Measurements from ENCODE around the gene PNN.

GRCh38 chr14:39228509-39229221, 53.6 kb downstream of the PNN start:
- TF ChIP-seq, protein P1, sequence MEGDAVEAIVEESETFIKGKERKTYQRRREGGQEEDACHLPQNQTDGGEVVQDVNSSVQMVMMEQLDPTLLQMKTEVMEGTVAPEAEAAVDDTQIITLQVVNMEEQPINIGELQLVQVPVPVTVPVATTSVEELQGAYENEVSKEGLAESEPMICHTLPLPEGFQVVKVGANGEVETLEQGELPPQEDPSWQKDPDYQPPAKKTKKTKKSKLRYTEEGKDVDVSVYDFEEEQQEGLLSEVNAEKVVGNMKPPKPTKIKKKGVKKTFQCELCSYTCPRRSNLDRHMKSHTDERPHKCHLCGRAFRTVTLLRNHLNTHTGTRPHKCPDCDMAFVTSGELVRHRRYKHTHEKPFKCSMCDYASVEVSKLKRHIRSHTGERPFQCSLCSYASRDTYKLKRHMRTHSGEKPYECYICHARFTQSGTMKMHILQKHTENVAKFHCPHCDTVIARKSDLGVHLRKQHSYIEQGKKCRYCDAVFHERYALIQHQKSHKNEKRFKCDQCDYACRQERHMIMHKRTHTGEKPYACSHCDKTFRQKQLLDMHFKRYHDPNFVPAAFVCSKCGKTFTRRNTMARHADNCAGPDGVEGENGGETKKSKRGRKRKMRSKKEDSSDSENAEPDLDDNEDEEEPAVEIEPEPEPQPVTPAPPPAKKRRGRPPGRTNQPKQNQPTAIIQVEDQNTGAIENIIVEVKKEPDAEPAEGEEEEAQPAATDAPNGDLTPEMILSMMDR (IDR thresholded peaks at IDR 0.05 in 4 of 5, conservative IDR thresholded peaks at IDR 0.05 in 1 of 5): no peak
- no peak for TF ChIP-seq POLR2A (IDR thresholded peaks at IDR 0.05)
